ENCODE data around the gene OSBPL6.
"Not testable (repeated sequence)": the region's sequence is repeated elsewhere in the genome, so short reads cannot be mapped to it uniquely, and the experiment has no call there.

Gene OSBPL6

GRCh38 chr2:178344121-178344520, 149.8 kb downstream of the OSBPL6 start:
- Histone ChIP-seq H3F3A (ENCODE audit: control insufficient read depth, insufficient read depth) (no peaks in the 10 kb centered on the region), H3K36me3 (ENCODE audit: control insufficient read depth, low read length) (no peaks in the 10 kb centered on the region), H3K4me3 (ENCODE audit: low read length) (no peak overlapping the region), H3K27ac (ENCODE audit: low read depth, low read length) (no peak overlapping the region), H3K4me1 (ENCODE audit: control insufficient read depth, low read length) (no peaks in the 10 kb centered on the region), H3K9me3 (ENCODE audit: control insufficient read depth, insufficient read depth, low read length) (no peaks in the 10 kb centered on the region), H3K27me3 (ENCODE audit: control insufficient read depth, low read length) (peaks cover 4% of the 10 kb centered on the region), H3K9me2 (replicated peaks; ENCODE audit: control insufficient read depth, low read length) (no peaks in the 10 kb centered on the region), H4K20me1 (ENCODE audit: control insufficient read depth, insufficient read depth, low read depth, low read length) (no peaks in the 10 kb centered on the region), H3K4me2 (ENCODE audit: low read length) (no peak overlapping the region), H3K79me2 (ENCODE audit: control insufficient read depth, low read length) (no peaks in the 10 kb centered on the region)
- no peak for TF ChIP-seq EZH2phosphoT487 (IDR thresholded peaks at IDR 0.05; ENCODE audit: borderline replicate concordance, low read length)
- no peak for TF ChIP-seq CTCF (IDR thresholded peaks at IDR 0.05; ENCODE audit: low read depth, low read length, poor library complexity, severe bottlenecking)

GRCh38 chr2:178345951-178346350, 151.6 kb downstream of the OSBPL6 start:
- Histone ChIP-seq H3K4me3 (ENCODE audit: low read length) (no peak overlapping the region), H3F3A (ENCODE audit: control insufficient read depth, insufficient read depth) (no peaks in the 10 kb centered on the region)

DNA sequence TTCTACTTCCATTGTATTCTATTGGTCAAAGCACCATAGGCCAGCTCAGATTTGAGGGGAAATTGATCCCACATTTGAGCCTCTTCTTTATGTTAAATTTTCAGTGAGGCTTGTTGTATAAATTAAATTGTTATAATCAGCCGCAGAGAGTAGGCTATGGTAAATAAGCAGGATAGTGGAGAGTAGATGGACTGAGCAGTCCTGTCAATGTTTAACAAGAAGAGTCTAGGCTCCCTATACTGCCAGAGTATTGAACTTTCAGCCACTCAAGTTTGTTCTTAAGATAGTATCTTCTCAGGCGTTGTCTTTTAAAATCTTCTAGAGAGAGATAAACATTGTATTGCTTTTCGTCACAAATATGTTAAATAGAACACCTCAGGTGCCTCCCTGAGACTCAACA, 155.7 kb downstream of the OSBPL6 start:
- peaks cover 3% of the 10 kb centered on the region; the same call in 1 of the 2 replicates for H3K27me3 ChIP-seq (ENCODE audit: control insufficient read depth, low read length)
- no peak overlapping the region for H3K27ac ChIP-seq (ENCODE audit: low read depth, low read length)
- TF ChIP-seq CTCF (IDR thresholded peaks at IDR 0.05; ENCODE audit: low read depth, low read length, poor library complexity, severe bottlenecking): no peak
- no peak for TF ChIP-seq EZH2phosphoT487 (IDR thresholded peaks at IDR 0.05; ENCODE audit: borderline replicate concordance, low read length)
- H4K20me1 ChIP-seq (ENCODE audit: control insufficient read depth, insufficient read depth, low read depth, low read length): no peaks in the 10 kb centered on the region
- H3K36me3 ChIP-seq (ENCODE audit: control insufficient read depth, low read length): no peaks in the 10 kb centered on the region
- no peak overlapping the region for H3K4me2 ChIP-seq (ENCODE audit: low read length)
- no peaks in the 10 kb centered on the region for H3K79me2 ChIP-seq (ENCODE audit: control insufficient read depth, low read length)
- H3K4me3 ChIP-seq (ENCODE audit: low read length): no peak overlapping the region
- no peaks in the 10 kb centered on the region for H3F3A ChIP-seq (ENCODE audit: control insufficient read depth, insufficient read depth)
- H3K4me1 ChIP-seq (ENCODE audit: control insufficient read depth, low read length): no peaks in the 10 kb centered on the region
- no peaks in the 10 kb centered on the region for H3K9me2 ChIP-seq (replicated peaks; ENCODE audit: control insufficient read depth, low read length)
- H3K9me3 ChIP-seq (ENCODE audit: control insufficient read depth, insufficient read depth, low read length): no peaks in the 10 kb centered on the region

More at GRCh38 chr2:178345951-178346350, 151.6 kb downstream of the OSBPL6 start:
- peaks cover 7% of the 10 kb centered on the region for H3K27me3 ChIP-seq (ENCODE audit: control insufficient read depth, low read length)
- no peaks in the 10 kb centered on the region for H4K20me1 ChIP-seq (ENCODE audit: control insufficient read depth, insufficient read depth, low read depth, low read length)
- H3K27ac ChIP-seq (ENCODE audit: low read depth, low read length): no peak overlapping the region
- H3K79me2 ChIP-seq (ENCODE audit: control insufficient read depth, low read length): no peaks in the 10 kb centered on the region
- no peaks in the 10 kb centered on the region for H3K9me3 ChIP-seq (ENCODE audit: control insufficient read depth, insufficient read depth, low read length)
- H3K4me1 ChIP-seq (ENCODE audit: control insufficient read depth, low read length): no peaks in the 10 kb centered on the region
- no peaks in the 10 kb centered on the region for H3K9me2 ChIP-seq (replicated peaks; ENCODE audit: control insufficient read depth, low read length)
- no peak overlapping the region for H3K4me2 ChIP-seq (ENCODE audit: low read length)
- no peak for TF ChIP-seq EZH2phosphoT487 (IDR thresholded peaks at IDR 0.05; ENCODE audit: borderline replicate concordance, low read length)
- no peak for TF ChIP-seq CTCF (IDR thresholded peaks at IDR 0.05; ENCODE audit: low read depth, low read length, poor library complexity, severe bottlenecking)
- H3K36me3 ChIP-seq (ENCODE audit: control insufficient read depth, low read length): no peaks in the 10 kb centered on the region

GRCh38 chr2:178357704-178358103, 163.4 kb downstream of the OSBPL6 start:
- H3K9me3 ChIP-seq (ENCODE audit: control insufficient read depth, insufficient read depth, low read length); H3K27me3 ChIP-seq (ENCODE audit: control insufficient read depth, low read length); H3K9me2 ChIP-seq (replicated peaks; ENCODE audit: control insufficient read depth, low read length); H3K27ac ChIP-seq (ENCODE audit: low read depth, low read length); H3K4me3 ChIP-seq (ENCODE audit: low read length); H3K79me2 ChIP-seq (ENCODE audit: control insufficient read depth, low read length); H3K4me2 ChIP-seq (ENCODE audit: low read length); H4K20me1 ChIP-seq (ENCODE audit: control insufficient read depth, insufficient read depth, low read depth, low read length); H3F3A ChIP-seq (ENCODE audit: control insufficient read depth, insufficient read depth); H3K36me3 ChIP-seq (ENCODE audit: control insufficient read depth, low read length): not testable (repeated sequence)
- H3K4me1 ChIP-seq (ENCODE audit: control insufficient read depth, low read length): peaks cover 19% of the 10 kb centered on the region
